ENCODE results near the gene CHRD. TPM values are rescaled to one million over a fixed set of nuclear protein-coding genes. Genes with fewer than 3 reads are reported as not detected.

The CHRD gene
- total RNA-seq, 2 donors from 2014 or later: 7.0 to 13.4 TPM

- Histone ChIP-seq H3K9me3 (no peaks in the 10 kb centered on the region), H3K27me3 (no peaks in the 10 kb centered on the region), H3K36me3 (peaks cover 4% of the 10 kb centered on the region), H3K4me3 (no peak overlapping the region), H3K4me1 (peaks cover 0 to 13% of the 10 kb centered on the region in 2 donors), H3K27ac (no peak overlapping the region)
- no peak for TF ChIP-seq CTCF (IDR thresholded peaks at IDR 0.05)
- DNase-seq (ENCODE audit: low spot score): no peak
Observed at GRCh38 chr3:184349563-184350470, 30.0 kb upstream of the CHRD start.

DNA sequence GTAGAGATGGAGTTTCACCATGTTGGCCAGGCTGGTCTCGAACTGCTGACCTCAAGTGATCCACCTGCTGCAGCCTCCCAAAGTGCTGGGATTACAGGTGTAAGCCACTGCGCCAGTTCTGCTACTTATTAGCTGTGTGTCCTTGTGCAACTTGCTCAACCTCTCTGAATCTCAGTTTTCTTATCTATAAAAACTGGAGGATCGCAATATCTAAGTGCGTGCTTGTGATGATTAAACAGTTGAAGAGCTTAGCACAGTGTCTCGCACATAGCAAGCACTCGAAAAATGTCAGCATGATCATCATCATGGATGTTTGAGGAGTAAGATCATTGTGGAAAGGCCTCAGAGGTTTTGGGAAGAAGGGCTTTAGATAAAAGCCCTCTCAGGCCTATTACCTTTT, 29.2 kb upstream of the CHRD start:
- Histone ChIP-seq H3K36me3 (no peaks in the 10 kb centered on the region), H3K9me3 (no peaks in the 10 kb centered on the region), H3K4me1 (peaks cover 0 to 5% of the 10 kb centered on the region in 2 donors), H3K4me3 (no peak overlapping the region), H3K27me3 (no peaks in the 10 kb centered on the region), H3K27ac (no peak overlapping the region)
- no peak for DNase-seq (ENCODE audit: low spot score)
- no peak for TF ChIP-seq CTCF (IDR thresholded peaks at IDR 0.05)

DNA sequence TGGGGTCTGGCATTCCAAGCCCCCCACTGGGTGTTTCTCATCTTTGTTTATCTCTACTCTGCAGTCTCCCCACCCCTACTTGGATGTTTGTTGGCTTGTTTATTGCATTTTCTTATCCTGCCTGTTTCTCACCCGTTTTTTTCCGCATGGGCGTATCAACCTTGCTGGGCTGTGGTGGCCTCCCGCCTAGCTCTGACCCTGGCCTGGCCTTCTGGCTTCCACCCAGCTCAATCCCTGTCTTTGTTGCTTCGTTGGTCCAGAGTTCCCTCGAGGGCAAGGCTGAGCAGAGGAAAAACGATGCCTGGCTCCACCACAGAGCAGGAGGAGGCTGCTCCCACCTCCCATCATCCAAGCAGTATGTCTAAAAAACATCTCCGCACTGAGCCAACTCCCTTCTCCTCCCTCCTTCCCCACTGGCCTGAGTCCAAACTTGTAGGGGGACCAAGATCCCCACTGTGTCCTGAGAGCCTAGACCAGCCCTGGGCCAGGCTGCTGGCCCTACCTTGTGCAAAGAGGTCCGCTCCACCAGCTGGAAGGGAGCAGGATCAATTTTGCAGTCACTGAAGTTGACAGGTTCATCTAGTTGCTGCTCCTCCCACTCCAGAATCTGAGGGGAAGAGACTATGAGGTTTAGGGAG, 28.2 kb upstream of the CHRD start:
- Histone ChIP-seq H3K27ac (no peak overlapping the region), H3K36me3 (no peaks in the 10 kb centered on the region), H3K9me3 (no peaks in the 10 kb centered on the region), H3K4me3 (no peak overlapping the region), H3K4me1 (no peaks in the 10 kb centered on the region), H3K27me3 (no peaks in the 10 kb centered on the region)
- no peak for TF ChIP-seq CTCF (IDR thresholded peaks at IDR 0.05)
- no peak for DNase-seq (ENCODE audit: low spot score)

GRCh38 chr3:184352149-184352785, 27.6 kb upstream of the CHRD start:
- H3K4me1 ChIP-seq: no peaks in the 10 kb centered on the region
- H3K9me3 ChIP-seq: no peaks in the 10 kb centered on the region
- no peak overlapping the region for H3K4me3 ChIP-seq
- no peaks in the 10 kb centered on the region for H3K27me3 ChIP-seq
- no peak for DNase-seq (ENCODE audit: low spot score)
- no peak overlapping the region for H3K27ac ChIP-seq
- H3K36me3 ChIP-seq: no peaks in the 10 kb centered on the region
- TF ChIP-seq CTCF (IDR thresholded peaks at IDR 0.05): no peak

DNA sequence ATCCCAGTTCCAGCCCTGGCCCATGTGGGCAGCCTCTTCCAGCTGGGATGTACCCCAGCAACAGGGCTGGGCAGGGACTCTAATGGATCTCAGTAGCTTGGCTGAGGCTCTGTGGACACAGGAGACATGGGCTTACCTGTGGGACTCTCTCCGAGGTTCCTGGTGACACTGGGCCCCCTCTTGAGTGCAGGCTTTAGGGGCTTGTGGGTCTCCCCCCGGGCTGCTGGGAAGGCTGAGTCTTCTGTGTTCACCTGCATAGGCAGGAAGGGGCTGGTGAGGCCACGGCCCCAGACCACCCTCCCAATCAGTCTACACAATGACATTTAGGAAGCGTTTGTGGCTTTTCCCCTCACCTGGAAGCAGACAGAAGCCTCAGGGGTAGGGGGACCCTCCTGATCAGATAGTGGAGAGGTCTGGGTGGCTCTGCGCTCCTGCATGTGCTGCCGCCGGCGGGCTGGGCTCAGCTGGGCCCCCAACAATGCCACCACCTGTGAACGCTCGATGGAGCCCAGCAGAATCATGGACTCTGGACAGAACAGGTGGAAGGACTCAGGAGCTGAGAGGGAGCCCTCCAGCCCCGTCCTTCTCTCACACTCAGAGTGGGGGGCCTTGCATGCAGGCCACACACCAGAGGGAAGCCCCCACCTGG, 26.8 kb upstream of the CHRD start:
- Histone ChIP-seq H3K4me3 (no peak overlapping the region), H3K9me3 (no peaks in the 10 kb centered on the region), H3K27ac (no peak overlapping the region), H3K4me1 (no peaks in the 10 kb centered on the region), H3K27me3 (no peaks in the 10 kb centered on the region), H3K36me3 (no peaks in the 10 kb centered on the region)
- TF ChIP-seq CTCF (IDR thresholded peaks at IDR 0.05): no peak
- no peak for DNase-seq (ENCODE audit: low spot score)
